GM12892 (cell line): ENCODE data around the gene NTRK3.

Experiments used
- POLR2A ChIP-seq: IDR thresholded peaks from 2 replicates; pipeline ENCODE4 v1.6.1; 2011; ENCODE audit warnings: low read depth, low read length, control low read depth
- POLR2AphosphoS5 ChIP-seq: IDR thresholded peaks from 2 replicates; pipeline ENCODE4 v1.6.1; 2011; ENCODE audit warnings: low read depth, low read length, control low read depth
- TAF1 ChIP-seq: IDR thresholded peaks from 2 replicates; pipeline ENCODE4 v1.6.1; 2011; ENCODE audit warnings: low read depth, mild to moderate bottlenecking, control low read depth, low read length, borderline replicate concordance

GRCh38 chr15:88220443-88221335 lies 35.9 kb downstream of the NTRK3 start:
- TF ChIP-seq POLR2AphosphoS5 (no peak), POLR2A (no peak), TAF1 (no peak)
